BJ (cell line): Measurements from ENCODE around the gene CELA2A. TPM values are rescaled to one million over a fixed set of nuclear protein-coding genes. Genes with fewer than 3 reads are reported as not detected.

ENCODE experiments used
- CTCF ChIA-PET: fragments of 350-600 bp; formaldehyde crosslinking; extraction: SDS; loops from one replicate; lab custom pipeline; 2021; ENCODE audit warnings: antibody characterized with exemption, inconsistent platforms; lab: Yijun Ruan, JAX
- POLR2A ChIA-PET: fragments of 300-600 bp; sonication (Branson Sonifier 250); formaldehyde crosslinking; extraction: SDS; loops from one replicate; lab custom pipeline; 2021; ENCODE audit warnings: antibody characterized with exemption; lab: Charles Lee
- DNase-seq: peaks from one replicate; pipeline ENCODE4 v3.0.0-alpha.2; 2011; ENCODE audit warnings: low read depth
- H3K27me3 ChIP-seq: 2 replicates; pipeline ENCODE4 v1.6.0; 2011; ENCODE audit warnings: low read length; ENCODE audit not compliant: control insufficient read depth, insufficient read depth
- H3K36me3 ChIP-seq: 2 replicates; pipeline ENCODE4 v1.5.1; 2011; ENCODE audit warnings: low read length; ENCODE audit not compliant: control insufficient read depth, insufficient read depth
- H3K4me3 ChIP-seq: 2 replicates; pipeline ENCODE4 v1.5.1; 2011; ENCODE audit warnings: low read depth, mild to moderate bottlenecking, control low read depth, low read length
- CTCF ChIP-seq: IDR thresholded peaks from 2 replicates; pipeline ENCODE4 v1.5.1; 2011; ENCODE audit warnings: low read depth, mild to moderate bottlenecking, control low read depth, inconsistent platforms, low read length, moderate library complexity; ENCODE audit not compliant: insufficient read depth
- polyA plus RNA-seq: library from polyadenylated mRNA; depleted of rRNA; stranded (reverse); fragments of >200 nt; gene quantifications from 2 replicates; pipeline ENCODE4 v1.2.3, GENCODE V29; 2011

CELA2A gene
- polyA plus RNA-seq, 1 experiment = not detected

GRCh38 chr1:15504436-15504835, 47.9 kb downstream of the CELA2A start:
- Histone ChIP-seq H3K36me3 (peaks cover 6% of the 10 kb centered on the region), H3K27me3 (no peaks in the 10 kb centered on the region), H3K4me3 (no peak overlapping the region)
- CTCF ChIA-PET = no interaction called here
- POLR2A ChIA-PET = no interaction called here
- TF ChIP-seq CTCF = no peak
- DNase-seq = no peak

GRCh38 chr1:15506831-15507230, 50.3 kb downstream of the CELA2A start:
- DNase-seq = no peak
- H3K27me3 ChIP-seq = no peaks in the 10 kb centered on the region
- H3K4me3 ChIP-seq = no peak overlapping the region
- CTCF ChIA-PET = no interaction called here
- POLR2A ChIA-PET = no interaction called here
- H3K36me3 ChIP-seq = peaks cover 6% of the 10 kb centered on the region
- no peak for TF ChIP-seq CTCF

- H3K27me3 ChIP-seq = no peaks in the 10 kb centered on the region
- H3K36me3 ChIP-seq = peaks cover 6% of the 10 kb centered on the region
- ChIA-PET POLR2A (no interaction called here), CTCF (no interaction called here)
- no peak for TF ChIP-seq CTCF
- DNase-seq = no peak
- H3K4me3 ChIP-seq = no peak overlapping the region
These were observed 50.7 kb downstream of the CELA2A start for GRCh38 chr1:15507278-15507677.

GRCh38 chr1:15508700-15509487, 52.4 kb downstream of the CELA2A start:
- peaks cover 5% of the 10 kb centered on the region for H3K36me3 ChIP-seq
- POLR2A ChIA-PET = no interaction called here
- no peak for TF ChIP-seq CTCF
- DNase-seq = no peak
- no peak overlapping the region for H3K4me3 ChIP-seq
- no peaks in the 10 kb centered on the region for H3K27me3 ChIP-seq
- CTCF ChIA-PET = no interaction called here

- ChIA-PET POLR2A (no interaction called here), CTCF (no interaction called here)
- no peak for TF ChIP-seq CTCF
- H3K36me3 ChIP-seq = peaks cover 2% of the 10 kb centered on the region
- no peak overlapping the region for H3K4me3 ChIP-seq
- no peaks in the 10 kb centered on the region for H3K27me3 ChIP-seq
- DNase-seq = no peak
These were observed 53.1 kb downstream of the CELA2A start for GRCh38 chr1:15509586-15509985.
